GM19324 (cell line): ENCODE measurements around the gene NDUFS4.
"Not testable (repeated sequence)": the region's sequence is repeated elsewhere in the genome, so short reads cannot be mapped to it uniquely, and the experiment has no call there.

Experiments used
- ATAC-seq: cut with Tn5 transposase; IDR thresholded peaks from one replicate; pipeline ENCODE4 v1.9.1; 2021; ENCODE audit warnings: mild to moderate bottlenecking, moderate library complexity; ENCODE audit not compliant: unreplicated experiment, low FRiP score

NDUFS4 gene

DNA sequence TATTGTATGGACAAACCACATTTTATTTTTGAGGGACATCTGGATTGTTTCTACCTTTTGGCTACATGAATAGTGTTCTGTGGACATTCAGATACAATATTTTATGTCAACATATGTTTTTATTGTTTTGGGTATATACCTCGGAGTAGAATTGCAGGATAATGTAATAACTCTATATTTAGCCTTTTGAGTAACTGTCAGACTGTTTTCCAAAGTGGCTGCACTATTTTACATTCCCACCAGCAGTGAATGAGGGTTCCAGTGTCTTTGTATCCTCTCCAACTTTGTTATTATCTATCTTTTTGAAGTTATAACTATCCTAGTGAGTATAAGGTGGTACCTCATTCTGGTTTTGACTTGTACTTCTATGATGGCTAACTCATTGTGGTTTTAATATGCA is 11.0 kb downstream of the NDUFS4 start:
- ATAC-seq: no peak

DNA sequence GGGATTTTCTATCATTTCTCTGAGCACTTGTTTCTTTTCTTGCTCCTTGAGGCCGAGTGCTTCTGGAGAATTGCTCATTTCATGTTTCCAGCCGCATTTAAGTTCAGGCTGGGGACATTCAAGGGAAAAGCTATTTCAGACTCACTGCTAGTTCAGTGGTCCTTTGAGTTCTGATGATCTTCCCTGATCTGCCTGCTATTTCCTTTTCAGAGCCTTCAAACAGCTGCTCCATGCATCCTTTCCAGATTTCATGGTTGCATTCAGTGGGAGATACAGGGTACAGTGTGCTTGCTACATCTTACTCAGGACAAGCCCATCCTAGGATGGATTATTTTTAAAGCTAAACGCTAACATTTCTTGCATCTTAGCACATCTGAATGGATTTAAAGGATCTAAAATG is 14.7 kb downstream of the NDUFS4 start:
- ATAC-seq: no peak

DNA sequence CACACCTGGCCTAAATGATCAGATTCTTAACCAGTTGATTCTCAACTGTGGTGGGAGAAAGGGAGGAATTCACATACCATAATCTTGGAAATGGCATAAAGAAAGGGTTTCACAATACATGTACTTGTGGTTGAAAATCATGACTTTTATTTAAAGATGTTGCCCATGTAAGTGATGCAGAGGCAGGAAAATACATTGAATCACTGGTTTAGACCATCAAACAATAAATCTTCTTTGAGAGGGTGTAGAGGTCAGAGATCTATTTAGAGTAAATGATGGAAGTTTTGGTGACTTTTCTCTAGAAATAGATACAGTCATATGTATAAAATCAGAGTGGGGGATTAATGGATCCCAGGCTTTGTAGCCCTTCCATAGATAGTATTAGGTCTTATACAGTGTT is 15.4 kb downstream of the NDUFS4 start:
- ATAC-seq: no peak

DNA sequence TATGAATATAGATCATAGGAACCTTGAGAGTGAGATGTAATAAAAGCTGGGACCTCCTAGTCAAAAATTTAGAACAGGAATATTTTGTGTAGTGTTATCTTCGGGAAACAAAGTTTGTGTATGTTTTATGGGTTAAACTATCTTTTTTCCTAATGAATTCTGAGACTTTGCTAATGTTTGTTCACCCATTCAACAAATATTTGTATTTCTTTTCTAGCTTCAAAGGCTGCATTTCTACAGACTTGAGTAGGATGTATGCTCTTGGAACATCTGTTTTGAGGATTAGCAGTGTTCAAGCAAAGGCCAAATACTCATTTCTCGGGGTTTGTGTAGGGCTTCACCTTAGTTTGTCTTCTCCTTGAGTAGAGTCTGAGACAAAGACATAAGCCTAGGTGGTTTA is 16.2 kb downstream of the NDUFS4 start:
- ATAC-seq: no peak

DNA sequence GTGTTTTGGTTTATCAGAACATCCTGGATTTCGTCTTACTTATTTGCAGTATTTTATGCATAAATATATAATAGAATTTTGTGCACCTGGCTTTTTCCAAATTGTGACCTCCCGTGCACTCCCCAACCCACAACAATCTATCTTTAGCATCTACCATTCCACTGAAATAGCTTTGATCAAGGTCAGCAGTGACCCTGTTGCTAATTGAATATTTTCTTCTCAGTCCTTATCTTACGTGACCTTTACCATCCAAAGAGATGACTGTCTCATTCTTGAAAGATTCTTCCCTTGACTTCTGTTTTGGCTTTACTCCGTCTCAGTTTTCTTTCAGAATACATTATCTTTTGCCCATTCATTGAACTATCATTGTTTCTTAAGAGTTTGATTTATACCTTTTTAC is 18.4 kb downstream of the NDUFS4 start:
- no peak for ATAC-seq

DNA sequence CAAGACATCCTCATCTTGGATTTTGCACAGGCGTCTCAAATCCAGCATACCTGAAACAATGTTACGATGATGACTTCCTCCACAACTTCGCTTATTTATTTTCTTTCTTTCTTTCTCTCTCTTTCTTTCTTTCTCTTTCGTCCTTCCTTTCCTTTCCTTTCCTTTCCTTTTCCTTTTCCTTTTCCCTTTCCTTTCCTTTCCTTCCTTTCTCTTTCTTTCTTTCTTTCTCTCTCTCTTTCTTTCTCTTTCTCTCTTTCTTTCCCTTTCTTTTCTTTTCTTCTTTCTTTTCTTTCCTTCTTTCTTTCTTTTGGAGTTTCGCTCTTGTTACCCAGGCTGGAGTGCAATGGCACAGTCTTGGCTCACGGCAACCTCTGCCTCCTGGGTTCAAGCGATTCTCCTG is 20.1 kb downstream of the NDUFS4 start:
- ATAC-seq: no peak

DNA sequence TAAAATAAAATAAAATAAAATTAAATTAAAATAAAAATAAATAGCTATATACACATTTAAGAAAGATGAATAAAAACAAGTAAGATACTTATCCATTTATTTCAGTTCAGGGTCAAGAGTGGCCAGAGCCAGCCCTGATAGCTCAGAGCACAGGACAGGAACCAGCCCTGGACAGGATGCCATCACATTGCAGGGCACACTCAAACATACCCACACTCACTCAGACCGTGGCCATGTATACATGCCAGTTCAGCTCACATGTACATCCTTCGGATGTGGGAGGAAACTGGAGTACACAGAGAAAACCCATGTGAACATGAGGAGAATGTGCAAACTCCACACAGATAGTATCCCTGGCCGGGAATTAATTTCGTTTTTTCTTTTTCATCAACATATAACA is 21.8 kb downstream of the NDUFS4 start:
- no peak for ATAC-seq

DNA sequence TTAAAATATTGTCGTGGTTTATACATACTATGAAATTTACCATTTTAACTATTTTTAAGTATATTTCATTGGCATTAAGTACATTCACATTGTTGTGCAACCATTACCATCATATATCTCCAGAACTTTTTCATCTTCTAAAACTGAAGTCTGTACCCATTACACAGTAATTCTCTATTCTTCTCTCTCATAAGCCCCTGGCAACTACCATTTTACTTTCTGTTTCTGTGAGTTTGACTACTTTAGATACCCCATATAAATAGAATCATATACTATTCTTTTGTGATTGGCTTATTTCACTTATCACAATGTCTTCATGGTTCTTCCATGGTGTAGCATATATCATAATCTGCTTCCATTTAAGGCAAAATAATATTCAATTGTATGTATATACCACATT is 30.3 kb downstream of the NDUFS4 start:
- ATAC-seq: peak; percentile 68

DNA sequence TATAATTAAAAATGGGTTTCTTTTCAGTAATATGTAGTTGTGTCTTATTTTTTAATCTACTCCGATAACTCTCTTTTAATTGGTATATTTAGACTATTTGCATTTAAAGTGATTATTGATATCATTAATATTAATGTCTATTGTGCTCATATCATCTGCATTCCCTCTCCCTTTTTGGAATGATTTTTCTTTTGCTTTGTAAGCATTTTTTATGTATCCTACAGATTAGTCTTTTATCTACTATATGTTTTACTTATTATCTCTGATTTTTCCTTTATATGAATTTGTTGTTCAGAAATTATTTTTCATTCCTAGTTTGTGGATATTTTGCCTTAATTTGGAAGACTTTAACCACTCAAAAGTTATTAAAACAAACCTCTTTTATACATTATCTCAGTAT is 34.0 kb downstream of the NDUFS4 start:
- no peak for ATAC-seq

DNA sequence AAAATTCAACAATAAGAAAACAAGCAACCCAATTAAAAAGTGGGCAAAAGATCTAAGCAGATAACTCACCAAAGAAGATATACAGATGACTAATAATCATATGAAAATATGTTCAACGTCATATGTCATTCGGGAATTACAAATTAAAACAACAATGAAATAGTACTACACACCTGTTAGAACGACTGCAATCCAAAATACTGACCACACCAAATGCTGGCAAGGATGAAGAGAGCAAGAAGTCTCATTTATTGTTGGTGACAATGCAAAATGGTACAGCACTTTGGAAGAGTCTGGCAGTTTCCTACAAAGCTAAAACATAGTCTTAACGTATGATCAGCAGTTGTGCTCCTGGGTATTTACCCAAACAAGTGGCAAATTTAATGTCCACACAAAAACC is 37.5 kb downstream of the NDUFS4 start:
- no peak for ATAC-seq

DNA sequence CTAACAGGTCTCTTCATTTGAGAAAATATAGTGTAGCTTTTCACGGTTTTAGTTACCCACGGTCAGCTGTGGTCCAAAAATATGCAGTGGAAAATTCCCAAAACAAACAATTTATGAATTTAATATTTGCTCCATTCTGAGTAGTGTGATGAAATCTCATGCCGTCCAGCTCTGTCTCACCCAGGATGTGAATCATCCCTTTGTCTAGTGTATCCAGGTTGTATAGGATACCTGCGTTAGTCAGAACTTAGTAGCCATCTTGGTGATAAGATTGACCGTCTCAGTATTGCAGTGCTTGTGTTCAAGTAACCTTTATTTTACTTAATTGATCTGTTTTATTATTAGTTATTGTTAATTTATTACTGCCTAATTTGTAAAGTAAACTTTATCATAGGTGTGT is 41.1 kb downstream of the NDUFS4 start:
- no peak for ATAC-seq

DNA sequence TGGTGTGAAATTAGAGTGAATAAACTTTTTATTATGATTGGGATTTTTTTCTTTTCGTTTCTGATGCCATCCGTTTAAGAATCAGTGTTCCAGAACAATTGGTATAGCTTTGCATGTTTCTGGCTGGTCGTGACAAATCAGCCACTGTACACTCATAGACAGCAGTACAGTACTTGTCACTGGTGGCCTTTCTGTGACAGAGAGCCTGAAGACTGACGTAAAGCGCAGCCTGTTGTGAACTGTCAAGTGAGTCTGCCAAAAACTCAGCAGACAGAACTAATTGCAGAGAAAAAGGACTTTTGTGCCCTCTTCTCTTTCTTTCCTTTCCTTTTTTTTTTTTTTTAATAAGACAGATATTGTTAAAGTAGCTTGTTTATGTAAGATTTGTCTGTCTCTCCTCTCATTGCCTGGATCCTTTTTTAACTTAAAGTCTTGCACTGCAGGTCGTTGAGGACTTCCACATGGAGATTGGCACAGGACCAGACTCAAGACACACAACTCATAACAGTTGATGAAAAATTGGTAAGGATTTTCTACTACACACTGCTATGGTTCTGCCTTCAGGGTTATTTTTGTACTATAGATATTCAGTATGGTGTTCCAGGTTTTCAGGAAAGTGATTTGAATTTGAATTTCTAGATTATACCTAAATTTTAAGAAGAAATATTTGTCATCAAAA is 42.7 kb downstream of the NDUFS4 start:
- ATAC-seq: no peak

DNA sequence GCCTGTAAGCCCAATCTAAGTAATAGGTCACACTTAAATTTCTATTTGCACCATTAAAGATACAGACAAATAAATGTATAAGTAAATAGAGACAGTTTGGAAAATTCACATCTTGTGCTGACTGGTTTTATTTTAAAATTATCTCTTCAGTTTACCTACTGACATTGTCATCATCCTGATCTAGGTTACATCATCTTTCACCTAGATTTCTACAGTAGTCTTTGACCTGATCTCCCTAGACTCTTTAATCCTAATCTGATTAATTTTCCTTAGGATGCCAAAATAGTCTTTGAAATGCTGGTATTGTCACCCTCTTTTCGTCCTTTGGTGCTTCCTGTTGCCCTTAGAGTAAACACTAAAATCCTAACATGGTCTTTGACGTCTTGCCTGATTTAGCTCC is 43.9 kb downstream of the NDUFS4 start:
- no peak for ATAC-seq

DNA sequence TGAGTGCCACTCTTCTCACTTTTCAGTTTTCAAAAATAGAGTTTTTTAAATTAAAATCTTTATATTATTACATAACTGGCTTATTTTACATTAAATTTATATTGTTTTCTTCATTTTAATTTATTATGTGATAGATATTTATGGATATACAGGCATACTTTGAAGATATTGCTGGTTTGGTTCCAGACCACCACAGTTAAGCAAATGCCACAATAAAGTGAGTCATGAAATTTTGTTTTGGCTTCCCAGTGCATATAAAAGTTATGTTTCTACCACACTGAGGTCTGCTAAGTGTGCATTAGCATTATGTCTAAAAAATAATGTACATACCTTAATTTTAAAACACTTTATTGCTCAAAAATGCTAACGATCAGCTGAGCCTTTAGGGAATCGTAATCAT is 47.4 kb downstream of the NDUFS4 start:
- no peak for ATAC-seq

DNA sequence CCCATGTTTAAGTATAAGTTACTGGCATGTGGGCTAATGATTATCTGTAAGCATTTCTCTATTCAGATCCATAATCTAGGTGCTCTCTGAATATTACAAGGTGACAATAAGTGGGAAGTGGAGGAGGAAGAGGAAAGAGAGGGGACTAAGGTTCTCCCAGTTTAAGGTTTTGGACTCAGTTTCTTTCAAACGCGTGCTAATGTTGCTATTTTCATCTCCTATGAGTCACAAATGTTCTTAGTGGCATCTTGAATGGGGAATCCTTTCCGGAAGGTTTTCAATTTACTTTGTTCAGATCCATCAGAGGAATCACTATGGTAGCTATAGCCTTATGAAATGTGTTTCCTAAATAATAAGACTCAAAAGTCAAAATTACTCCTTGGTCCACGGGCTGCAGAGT is 48.5 kb downstream of the NDUFS4 start:
- not testable (repeated sequence) for ATAC-seq

DNA sequence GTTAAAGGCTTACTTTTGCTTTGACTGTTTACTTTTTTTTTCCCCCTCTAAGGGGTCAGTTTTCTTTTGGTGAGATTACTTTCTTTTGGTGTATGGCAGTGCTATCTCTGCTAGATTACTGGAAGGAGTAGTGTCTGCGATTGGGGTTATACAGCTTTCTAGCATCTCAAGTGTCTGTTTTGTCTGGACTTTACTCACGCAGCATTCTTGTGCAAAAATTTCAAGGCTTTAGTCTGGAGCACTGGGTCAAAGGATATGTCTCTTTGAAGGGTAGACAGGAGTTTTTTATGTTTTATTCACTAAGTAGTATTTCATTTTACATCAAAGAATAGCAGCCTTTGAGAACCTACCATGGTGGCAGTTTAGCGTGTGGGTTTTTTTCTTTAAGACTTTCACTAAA is 52.6 kb downstream of the NDUFS4 start:
- no peak for ATAC-seq

DNA sequence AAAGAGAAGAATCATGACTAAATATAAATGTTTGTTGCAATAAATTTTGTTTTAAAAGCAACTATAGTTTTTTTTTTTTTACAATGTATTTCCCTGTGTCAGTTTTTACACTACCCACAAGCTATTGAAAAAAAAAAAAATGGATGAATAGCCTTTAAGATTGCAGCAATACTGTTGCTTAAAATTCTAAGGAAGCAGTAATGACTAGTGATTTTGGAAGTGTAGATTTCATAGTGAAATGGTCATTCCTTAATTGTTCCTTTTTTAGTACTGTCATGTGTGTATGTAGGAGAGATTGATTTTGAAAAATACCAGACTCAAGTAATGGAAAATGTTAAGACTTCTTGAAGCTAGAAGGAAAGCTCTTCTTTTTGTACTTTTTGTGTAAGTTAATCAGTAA is 53.1 kb downstream of the NDUFS4 start:
- no peak for ATAC-seq

DNA sequence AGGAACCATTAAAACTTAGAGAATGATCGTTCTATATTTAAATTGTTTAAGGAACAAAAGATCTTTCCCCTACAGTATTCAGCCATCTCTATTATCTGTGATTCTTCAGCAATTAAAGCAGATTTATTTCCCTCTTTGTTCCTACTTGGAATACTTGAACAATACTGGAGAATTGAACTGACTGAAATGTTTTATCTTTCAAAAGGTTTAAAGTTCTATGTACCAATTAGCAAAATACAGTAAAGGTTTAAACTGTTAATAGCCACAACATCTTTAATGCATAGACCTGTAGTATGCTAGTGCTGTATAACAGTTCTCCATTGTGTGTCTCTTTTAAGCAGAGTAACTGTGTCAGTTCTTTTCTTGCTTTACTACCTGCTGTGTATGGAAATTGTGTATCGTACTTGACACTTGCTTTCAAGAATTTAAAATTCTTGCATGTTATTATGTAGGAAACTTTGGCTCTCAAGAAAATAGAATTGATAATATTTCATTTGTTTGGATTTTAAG is 54.0 kb downstream of the NDUFS4 start:
- ATAC-seq: no peak

DNA sequence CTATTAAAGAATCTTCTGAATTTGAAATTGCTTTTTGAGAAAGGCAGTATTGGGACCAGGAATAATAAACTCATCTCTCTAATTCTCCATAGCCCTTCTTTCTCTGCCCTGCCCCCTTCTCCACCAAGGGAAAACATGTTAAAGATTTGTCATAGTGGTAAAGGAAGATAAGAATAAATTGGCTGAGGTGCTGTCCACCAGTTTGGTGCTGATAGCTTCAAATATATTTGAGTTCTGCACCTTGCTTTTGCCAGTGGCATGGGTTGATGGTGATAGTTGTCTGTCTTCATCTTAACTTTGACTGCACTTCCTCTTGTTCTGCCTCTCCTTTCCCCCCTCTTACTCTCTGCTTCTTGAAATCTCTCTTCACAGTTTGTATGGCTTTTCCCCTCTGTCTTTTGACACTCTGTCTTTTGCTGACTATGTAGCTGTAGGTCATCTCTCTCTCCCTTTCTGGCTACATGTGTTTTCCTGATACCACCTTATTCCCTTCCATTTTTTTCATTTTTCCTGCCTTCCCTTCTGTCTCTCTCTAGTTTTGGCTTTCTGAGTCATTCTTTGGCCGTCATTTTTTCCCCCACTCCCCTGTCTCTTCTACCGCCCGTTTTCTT is 56.6 kb downstream of the NDUFS4 start:
- no peak for ATAC-seq

DNA sequence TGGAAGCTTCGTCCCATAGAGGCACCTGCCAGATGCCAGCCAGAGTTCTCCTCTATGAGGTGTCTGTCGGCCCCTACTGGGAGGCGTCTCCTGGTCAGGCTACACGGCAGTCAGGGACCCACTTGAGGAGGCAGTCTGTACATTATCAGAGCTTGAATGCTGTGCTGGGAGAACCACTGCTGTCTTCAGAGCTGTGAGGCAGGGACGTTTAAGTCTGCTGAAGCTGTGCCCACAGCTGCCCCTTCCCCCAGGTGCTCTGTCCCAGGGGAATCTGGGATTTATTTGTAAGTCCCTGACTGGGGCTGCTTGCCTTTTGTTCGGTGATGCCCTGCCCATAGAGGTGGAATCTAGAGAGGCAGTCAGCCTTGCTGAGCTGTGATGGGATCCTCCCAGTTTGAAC is 70.8 kb downstream of the NDUFS4 start:
- no peak for ATAC-seq

DNA sequence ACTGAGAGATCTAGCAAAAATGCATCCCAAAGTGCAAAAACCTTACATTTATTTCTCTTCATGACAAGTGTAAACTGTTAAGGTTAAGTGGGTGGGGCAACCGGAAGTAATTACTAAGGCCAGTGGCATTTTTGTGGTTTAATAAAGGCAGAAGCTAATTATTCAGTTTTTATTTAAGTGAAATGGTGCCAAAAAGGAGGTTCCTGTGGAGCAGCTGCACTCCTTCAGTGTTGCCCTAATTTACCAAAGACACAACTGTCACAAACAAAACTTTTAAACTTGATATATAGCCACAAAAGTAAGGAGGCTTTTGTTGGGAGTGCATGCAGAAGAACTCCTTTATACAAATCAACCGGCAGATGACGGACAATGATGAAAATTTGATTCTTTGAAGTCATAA is 81.6 kb downstream of the NDUFS4 start:
- no peak for ATAC-seq

DNA sequence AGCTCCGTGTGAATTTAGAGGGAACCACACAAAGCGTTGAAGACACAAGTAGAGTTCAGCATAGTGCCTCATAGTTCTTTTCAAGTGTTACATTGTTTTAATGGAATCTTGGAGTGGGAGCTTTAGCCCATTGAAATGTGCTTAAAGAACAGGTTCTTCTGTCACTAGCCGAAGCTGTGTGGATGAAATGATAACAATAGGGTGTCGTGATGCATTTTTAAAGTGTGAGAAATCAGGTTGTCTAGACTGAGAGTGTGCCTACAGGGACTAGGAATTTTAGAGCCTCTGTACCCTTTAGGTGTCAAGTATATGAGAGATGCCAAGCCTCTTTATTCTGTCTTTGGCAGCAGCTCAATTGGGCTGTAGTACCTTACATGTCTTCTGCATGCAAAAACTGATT is 83.0 kb downstream of the NDUFS4 start:
- ATAC-seq: no peak
